ENCODE measurements around the gene ZDHHC7. TPM values are rescaled to one million over a fixed set of nuclear protein-coding genes. Genes with fewer than 3 reads are reported as not detected.
A peak's percentile ranks its signal among the peaks of the same experiment; 100 is the strongest.

ZDHHC7 gene
- total RNA-seq, 1 donor from 2014 or later: 59.2 TPM

DNA sequence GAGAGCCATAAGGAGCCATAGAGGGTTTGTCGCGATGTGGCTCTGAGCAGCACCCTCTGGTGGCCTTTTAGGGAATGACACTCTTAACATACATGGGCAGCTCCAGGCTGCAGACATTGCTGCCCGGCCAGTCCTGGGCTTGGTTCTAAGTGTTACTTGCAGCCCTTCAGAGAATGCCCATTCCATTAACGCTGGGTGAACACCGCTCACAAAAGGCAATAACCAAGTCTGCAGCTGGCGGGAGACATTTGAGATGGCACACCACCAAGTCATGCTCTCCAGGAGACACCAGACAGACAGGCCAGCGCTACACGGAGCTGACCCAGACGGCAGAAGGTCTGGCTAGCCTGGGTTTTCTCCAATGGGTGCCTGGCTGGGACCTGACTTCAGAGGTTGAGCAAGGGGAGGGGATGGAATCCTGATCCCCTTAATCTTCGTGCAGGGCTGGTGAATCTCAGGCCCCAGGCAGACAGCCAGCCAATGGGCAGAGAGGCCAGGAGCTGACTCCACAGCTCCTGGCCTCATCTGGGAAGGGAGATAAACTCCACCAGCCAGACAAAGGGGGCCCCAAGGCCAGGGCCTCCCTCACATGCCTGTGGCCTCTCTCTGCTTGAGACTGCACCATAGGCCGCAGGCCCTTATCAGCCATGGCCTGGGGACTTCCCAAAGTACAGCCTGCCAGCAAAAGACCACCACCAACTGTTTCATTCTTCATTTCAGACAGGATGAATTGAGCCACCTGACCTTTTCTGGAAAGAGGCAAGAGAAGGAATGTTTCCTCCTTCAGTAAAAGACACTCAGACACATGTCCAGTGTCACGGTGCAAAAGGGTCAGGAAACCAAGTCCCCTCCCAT is 58.8 kb downstream of the ZDHHC7 start:
- FAIRE-seq: no peak

DNA sequence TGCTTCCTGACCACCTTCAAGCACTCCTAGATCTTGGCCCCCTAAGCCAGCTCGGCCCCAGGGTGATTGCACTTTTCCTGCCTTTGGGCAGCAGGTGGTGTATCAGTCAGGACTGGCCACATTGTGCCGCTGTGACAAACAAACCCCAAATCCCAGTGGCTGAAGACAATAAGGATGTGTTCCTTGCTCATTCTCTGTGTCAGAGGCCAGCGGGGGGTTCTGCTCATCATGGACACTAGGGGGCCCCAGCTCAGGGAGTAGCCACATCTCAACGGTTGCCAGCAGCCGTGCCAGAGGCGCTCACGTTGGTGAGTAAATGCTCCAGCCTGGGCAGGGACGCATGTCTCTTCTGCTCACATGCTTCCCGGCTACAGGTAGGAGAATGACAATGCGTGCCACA is 60.4 kb downstream of the ZDHHC7 start:
- Mint-ChIP-seq H3K36me3 (ENCODE audit: low read depth, unreplicated experiment) (no peaks in the 10 kb centered on the region), H3K27me3 (ENCODE audit: low read depth, unreplicated experiment) (peaks cover 13% of the 10 kb centered on the region), H3K27ac (ENCODE audit: unreplicated experiment) (no peak overlapping the region), H3K4me3 (ENCODE audit: unreplicated experiment) (no peak overlapping the region), H3K4me1 (ENCODE audit: low read depth, unreplicated experiment) (peaks cover 10% of the 10 kb centered on the region), H3K9me3 (ENCODE audit: unreplicated experiment) (no peaks in the 10 kb centered on the region)
- Histone ChIP-seq H3K9ac (ENCODE audit: low read length) (no peak overlapping the region), H3K36me3 (ENCODE audit: insufficient read depth, low read length) (no peaks in the 10 kb centered on the region), H3K27ac (ENCODE audit: low read depth, low read length) (no peak overlapping the region), H4K20me1 (ENCODE audit: insufficient read depth, low read length) (no peaks in the 10 kb centered on the region), H3K79me2 (ENCODE audit: insufficient read depth, low read length) (no peaks in the 10 kb centered on the region), H3K9me3 (ENCODE audit: insufficient read depth, low read depth, low read length) (no peaks in the 10 kb centered on the region), H3K27me3 (ENCODE audit: insufficient read depth, low read length) (peaks cover 3% of the 10 kb centered on the region), H3K4me3 (ENCODE audit: insufficient read depth, low read depth, low read length) (no peak overlapping the region), H3K4me2 (ENCODE audit: low read length) (no peak overlapping the region), H3K4me1 (ENCODE audit: insufficient read depth, low read length) (peaks cover 7% of the 10 kb centered on the region), H2AFZ (ENCODE audit: low read depth, low read length) (no peak overlapping the region)
- DNase-seq (ENCODE audit: low read depth): no peak
- no peak for TF ChIP-seq EZH2 (IDR thresholded peaks at IDR 0.05; ENCODE audit: insufficient read depth, low read length)
- peak; percentile 12 for TF ChIP-seq CTCF (IDR thresholded peaks at IDR 0.05; ENCODE audit: insufficient read depth, low read depth, low read length)
- no peak for FAIRE-seq

More for the DNA sequence above, 58.8 kb downstream of the ZDHHC7 start:
- H3K36me3 ChIP-seq (ENCODE audit: insufficient read depth, low read length): no peaks in the 10 kb centered on the region
- peak; percentile 68 for DNase-seq (ENCODE audit: low read depth)
- no peaks in the 10 kb centered on the region for H3K36me3 Mint-ChIP-seq (ENCODE audit: low read depth, unreplicated experiment)
- H3K27ac Mint-ChIP-seq (ENCODE audit: unreplicated experiment): no peak overlapping the region
- peak overlapping the region; percentile 18 for H3K9ac ChIP-seq (ENCODE audit: low read length)
- H4K20me1 ChIP-seq (ENCODE audit: insufficient read depth, low read length): no peaks in the 10 kb centered on the region
- no peak overlapping the region for H3K4me2 ChIP-seq (ENCODE audit: low read length)
- H3K4me1 Mint-ChIP-seq (ENCODE audit: low read depth, unreplicated experiment): peaks cover 10% of the 10 kb centered on the region
- no peaks in the 10 kb centered on the region for H3K9me3 Mint-ChIP-seq (ENCODE audit: unreplicated experiment)
- H3K79me2 ChIP-seq (ENCODE audit: insufficient read depth, low read length): no peaks in the 10 kb centered on the region
- no peaks in the 10 kb centered on the region for H3K9me3 ChIP-seq (ENCODE audit: insufficient read depth, low read depth, low read length)
- H3K4me1 ChIP-seq (ENCODE audit: insufficient read depth, low read length): peaks cover 7% of the 10 kb centered on the region
- peak overlapping the region; percentile 7 for H2AFZ ChIP-seq (ENCODE audit: low read depth, low read length)
- no peak overlapping the region for H3K4me3 ChIP-seq (ENCODE audit: insufficient read depth, low read depth, low read length)
- TF ChIP-seq CTCF (IDR thresholded peaks at IDR 0.05; ENCODE audit: insufficient read depth, low read depth, low read length) (peak; percentile 80), EZH2 (IDR thresholded peaks at IDR 0.05; ENCODE audit: insufficient read depth, low read length) (no peak)
- peaks cover 3% of the 10 kb centered on the region for H3K27me3 ChIP-seq (ENCODE audit: insufficient read depth, low read length)
- H3K4me3 Mint-ChIP-seq (ENCODE audit: unreplicated experiment): no peak overlapping the region
- H3K27me3 Mint-ChIP-seq (ENCODE audit: low read depth, unreplicated experiment): peaks cover 18% of the 10 kb centered on the region
- no peak overlapping the region for H3K27ac ChIP-seq (ENCODE audit: low read depth, low read length)

Measured in astrocyte (in vitro differentiated cells and primary cell).